DMS53 (cell line): Measurements from ENCODE around the gene IFNGR1.
"Not testable (repeated sequence)": the region's sequence is repeated elsewhere in the genome, so short reads cannot be mapped to it uniquely, and the experiment has no call there.

Experiments used
- DNase-seq: peaks from one replicate; lab custom pipeline; 2025; lab: John Stamatoyannopoulos, UW

Gene IFNGR1

GRCh38 chr6:137218917-137219663, at the start of gene IFNGR1:
IFNGR1 (minus strand) TSS chr6:137219385; CDS start chr6:137219327, 58 bp downstream.
- DNase-seq, result peak; percentile 93

DNA sequence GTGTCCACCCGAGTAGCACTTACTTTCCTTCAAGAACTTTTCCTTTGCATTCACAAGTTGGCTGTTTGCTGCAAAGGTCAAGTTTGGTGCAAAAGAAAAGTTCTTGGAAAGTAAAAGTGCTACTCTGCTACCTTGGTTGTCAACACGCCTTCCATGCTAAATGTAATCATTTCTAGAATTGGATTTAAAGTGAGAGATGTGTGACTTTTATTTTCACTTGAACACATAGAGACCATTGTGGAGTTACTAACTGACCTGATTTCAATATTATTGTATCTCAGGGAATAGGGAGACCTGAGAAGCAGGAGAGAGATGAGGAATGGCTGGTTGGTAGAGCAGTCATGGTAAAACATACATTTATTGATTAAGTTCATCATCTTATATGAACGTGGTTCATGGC, 49.7 kb upstream of the IFNGR1 start:
- no peak for DNase-seq

GRCh38 chr6:137266309-137266586, 47.1 kb upstream of the IFNGR1 start:
- DNase-seq, result no peak

- DNase-seq, result no peak
These were observed 46.5 kb upstream of the IFNGR1 start for GRCh38 chr6:137265561-137266308.

DNA sequence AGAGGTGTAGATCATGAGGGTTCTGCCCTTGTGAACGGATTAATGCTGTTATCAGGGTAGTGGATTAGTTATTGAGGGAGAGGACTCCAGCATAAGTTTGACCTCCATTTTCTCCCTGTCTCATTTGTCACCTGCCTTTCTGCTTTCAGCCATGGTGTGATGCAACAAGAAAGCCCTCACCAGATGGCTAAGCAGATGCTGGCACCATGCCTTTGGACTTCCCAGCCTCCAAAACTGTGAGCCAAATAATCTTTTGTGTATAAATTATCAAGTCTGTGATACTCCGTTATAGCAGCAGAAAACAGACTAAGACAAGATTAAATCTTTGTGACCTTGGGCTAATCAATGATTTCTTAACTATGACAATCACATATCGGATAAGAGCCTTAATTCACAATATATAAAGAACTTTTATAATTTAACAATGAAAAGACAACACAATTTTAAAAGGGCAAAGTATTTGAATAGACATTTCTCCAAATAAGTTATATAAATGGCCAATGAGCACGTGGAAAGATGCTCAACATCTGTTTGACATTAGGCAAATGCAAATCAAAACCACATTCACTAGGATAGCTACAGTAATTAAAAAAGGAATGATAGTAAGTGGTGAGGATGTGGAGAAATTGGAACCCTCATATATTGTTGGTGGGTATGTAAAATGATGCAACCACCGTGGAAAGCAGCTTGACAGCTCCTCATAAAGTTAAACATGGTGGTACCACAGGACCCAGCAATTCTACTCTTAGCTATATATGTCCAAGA, 45.3 kb upstream of the IFNGR1 start:
- no peak for DNase-seq

DNA sequence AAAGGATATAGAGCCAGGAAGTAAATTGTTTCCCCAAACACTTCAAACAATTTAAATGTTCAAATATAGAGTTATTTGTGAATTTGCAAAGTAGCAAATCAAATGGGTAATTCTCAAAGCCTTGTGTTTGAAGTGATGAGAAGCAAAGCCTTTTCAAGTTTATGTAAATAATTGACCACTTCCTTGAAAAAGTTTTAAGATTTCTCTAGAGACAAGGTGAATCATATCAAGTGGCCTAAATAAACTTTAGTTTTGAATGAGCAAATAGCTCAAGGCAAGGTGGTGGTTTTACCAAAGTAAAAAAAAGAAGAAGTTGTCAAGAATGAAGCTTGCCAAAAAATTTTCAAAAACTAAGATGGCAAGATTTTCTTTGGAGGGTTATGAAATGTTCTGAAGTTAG, 42.6 kb upstream of the IFNGR1 start:
- no peak for DNase-seq

DNA sequence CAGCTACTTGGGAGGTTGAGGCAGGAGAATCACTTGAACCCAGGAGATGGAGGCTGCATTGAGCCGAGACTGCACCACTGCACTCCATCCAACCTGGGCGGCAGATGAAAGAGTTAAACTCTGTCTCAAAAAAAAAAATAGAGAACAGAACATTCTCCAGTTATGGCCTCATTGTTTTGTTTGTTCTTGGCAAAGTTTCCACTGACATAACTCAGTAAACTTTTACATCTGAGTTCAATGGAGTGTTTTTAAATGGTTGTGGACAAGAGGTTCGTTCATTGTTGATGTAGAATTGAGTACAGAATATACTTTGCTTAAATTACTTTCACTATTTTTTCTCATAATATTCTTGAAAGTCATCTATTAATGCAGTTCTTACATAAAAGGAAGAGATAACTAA, 42.2 kb upstream of the IFNGR1 start:
- DNase-seq, result no peak

DNA sequence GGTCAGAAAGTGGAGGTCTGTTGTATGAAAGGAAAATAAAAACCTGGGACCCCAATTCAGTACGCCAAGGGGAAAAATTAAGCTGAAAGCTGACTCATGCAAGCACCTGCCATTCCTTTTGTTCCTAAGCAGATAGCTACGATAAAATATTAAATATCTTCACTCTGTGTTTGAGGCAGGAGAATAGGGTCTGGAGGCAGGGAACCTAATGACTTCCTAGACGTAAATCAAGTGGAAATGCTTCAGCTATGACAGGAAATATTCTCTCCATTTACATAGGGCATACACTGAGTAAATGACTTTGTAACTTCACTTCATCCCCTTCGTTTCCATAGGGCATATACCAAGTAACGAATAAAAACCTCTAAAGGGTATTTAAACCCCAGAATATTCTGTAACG, 41.0 kb upstream of the IFNGR1 start:
- no peak for DNase-seq

GRCh38 chr6:137259349-137259748, 40.2 kb upstream of the IFNGR1 start:
- no peak for DNase-seq

DNA sequence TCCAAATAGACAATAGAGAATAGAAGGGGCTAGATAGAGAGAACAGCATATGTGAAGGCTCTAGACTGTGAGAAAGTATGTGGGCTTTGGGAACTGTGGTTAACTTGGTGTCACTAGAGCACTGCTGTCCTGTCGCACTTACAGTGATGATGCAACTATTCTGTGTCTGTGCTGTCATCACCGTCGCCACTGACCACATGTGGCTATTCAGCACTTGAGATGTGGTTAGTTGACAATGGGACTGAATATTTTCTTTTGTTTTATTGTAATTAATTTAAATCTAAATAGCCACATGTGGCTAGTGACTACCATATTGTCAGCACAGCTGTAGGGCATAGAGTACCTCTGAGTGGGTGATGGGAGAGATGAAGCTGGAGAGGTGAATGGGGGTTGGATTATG, 39.0 kb upstream of the IFNGR1 start:
- no peak for DNase-seq

DNA sequence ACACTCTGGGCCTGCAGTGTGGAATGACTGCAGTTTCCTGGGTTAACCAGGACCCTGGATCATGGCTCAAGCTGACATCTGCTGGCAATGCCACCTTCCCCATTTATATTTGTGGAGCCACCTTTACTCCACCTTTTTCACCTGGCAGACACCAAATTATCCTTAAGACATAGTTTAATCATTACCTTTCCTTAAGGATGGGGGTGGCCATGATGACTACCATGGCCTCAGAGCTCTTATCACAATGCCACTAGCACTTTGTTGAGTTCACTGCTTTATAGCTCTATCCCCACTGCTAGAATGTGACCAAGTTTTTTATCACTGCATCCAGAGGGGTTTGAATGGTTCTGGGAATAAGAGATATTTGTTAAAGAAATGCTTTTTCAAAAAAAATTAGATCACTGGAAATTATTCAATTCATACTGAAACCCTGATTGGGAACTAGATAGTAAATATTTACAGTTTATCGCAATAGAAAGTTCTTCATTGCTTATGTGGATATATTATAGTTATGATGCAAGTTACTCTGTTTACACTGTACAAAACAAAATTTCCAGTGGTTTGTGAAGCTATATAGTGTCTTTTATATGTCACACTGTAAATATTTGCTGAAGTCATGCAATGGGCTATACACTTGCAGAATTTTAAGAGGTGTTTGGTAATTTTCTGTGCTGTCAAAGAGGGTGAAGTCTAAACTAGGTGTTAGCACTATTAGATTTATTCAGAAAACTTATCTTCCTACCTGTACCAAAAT, 37.3 kb upstream of the IFNGR1 start:
- peak; percentile 4 for DNase-seq

DNA sequence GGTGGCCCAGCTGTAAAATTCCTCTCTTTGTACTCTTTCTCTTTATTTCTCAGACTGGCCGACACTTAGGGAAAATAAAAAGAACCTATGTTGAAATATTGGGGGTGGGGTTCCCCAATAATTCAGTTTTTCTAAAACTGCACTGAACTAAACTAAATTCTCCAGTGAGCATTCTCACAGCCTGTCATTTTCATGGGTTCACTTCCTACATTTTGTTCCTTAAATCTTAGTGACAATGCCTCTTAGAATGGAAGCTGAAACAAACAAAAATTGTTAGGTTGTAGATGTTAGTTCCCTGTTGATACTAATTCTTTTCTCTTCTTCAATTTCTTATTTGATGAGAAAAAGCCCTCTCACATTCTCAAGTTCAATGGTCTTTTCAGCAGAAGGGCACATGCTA, 35.8 kb upstream of the IFNGR1 start:
- DNase-seq, result no peak

- not testable (repeated sequence) for DNase-seq
These were observed 35.2 kb upstream of the IFNGR1 start for GRCh38 chr6:137254430-137254829.

DNA sequence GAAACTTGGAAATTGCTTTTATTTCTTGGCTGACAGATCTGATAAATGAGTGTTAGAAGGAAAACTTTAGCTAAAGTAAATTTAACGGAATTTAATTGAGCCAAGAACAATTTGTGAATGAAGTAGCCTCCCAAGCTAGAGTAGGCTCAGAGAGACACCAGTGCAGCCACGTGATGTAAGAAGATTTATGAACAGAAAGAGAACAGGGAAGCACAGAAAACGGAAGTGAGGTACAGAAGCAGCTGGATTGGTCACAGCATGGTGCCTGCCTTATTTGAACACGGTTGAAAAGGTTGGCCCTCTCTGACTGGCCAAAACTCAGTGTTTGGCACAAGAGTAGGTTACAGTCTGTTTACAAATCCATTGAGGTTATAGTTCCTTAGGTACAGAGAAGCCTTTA, 29.5 kb upstream of the IFNGR1 start:
- peak; percentile 1 for DNase-seq

DNA sequence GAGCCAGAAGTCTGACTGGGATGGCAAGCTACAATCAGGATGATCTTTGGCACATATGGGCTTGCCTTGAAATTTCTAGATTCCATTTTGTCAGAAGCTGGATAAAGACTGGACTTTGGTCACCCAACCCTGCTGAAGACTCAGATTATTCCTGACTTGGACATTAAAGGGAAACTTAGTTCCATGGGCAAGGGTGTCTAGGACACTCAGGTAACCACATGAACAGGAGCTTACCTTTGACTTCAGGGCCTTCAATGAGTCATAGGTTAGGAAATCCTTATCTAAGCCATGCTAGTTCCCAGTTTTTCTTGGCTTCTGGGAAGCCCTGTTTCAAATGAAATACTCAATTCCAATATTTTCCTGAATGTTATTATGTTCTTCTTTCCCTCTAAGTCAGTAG, 28.5 kb upstream of the IFNGR1 start:
- no peak for DNase-seq

DNA sequence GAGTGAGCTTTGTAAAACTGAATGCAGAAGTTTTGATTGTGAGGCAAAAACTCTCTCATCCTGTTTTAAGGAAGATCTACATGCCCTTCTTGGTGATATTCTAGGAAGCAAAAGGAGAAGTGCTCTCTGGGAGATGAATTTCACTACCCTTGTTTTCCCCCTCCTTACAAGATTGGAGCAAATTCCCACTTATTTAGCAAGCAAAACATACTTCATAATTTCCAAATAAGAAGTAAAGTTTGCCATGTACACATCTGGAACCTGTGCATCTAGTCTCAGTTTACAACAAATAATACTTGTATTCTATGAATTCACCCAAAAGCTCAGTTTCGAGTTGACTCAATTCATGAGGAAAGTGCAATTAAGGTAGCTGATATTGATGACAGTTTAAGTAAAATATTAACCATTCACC, 27.6 kb upstream of the IFNGR1 start:
- DNase-seq, result no peak

DNA sequence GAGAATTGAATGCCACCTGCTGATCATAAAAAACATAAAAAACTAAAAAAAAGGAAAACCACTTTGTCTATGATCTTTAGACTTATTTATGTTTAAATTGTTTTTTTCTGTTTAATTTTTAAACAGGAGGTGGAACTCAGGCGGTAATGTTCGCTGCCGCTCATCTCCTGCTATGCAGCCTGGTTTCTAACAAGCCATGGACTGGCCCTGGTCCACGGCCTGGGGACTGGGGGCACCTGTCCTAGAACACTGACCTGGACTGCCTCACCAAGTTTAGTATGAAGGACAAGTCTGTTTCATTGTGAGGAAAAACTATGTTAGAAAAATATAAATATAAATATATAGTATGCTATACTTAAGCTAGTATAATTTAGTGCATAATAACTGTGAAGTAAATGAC, 27.0 kb upstream of the IFNGR1 start:
- no peak for DNase-seq

- no peak for DNase-seq
These were observed 22.4 kb upstream of the IFNGR1 start for GRCh38 chr6:137241481-137242038.

DNA sequence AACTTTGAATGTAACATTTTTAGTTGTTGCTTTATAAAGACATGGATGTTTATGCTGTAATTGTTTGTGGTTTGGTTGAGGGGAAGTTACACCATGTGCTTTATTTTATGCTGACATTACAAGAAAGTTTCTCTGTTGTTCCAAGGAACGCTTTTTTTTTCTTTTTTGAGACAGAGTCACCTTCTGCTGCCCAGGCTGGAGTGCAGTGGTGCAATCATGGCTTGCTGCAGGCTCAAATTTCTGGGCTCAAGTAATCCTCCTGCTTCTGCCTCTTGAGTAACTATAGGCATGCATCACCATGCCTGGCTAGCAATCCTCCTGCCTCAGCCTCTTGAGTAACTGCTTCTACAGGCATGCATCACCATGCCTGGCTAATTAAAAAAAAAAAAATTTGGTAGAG, 21.0 kb upstream of the IFNGR1 start:
- no peak for DNase-seq

GRCh38 chr6:137237413-137238170, 18.4 kb upstream of the IFNGR1 start:
- DNase-seq, result peak; percentile 4
